Measurements from ENCODE around the gene HK1.
"Not testable (repeated sequence)": the region's sequence is repeated elsewhere in the genome, so short reads cannot be mapped to it uniquely, and the experiment has no call there.

HK1 gene

DNA sequence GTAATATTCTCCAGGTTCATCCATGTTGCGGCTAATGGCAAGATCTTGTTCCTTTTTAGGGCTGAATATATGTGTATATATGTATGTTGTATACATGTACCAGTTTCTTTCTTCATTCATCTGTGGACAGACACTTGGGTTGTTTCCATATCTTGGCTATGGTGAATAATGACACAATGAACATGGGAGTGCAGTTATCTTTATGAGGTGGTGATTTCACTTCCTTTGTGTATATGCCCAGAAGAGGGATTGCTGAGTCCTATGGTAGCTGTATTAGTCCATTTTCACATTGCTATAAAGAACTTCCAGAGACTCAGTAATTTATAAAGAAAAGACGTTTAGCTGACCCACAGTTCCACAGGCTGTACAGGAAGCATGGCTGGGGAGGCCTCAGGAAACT is 155.9 kb downstream of the HK1 start:
- no peak for DNase-seq

GRCh38 chr10:69434926-69435325 is 156.6 kb downstream of the HK1 start:
- no peak for DNase-seq

GRCh38 chr10:69435966-69436520 is 157.7 kb downstream of the HK1 start:
- no peak for DNase-seq

DNA sequence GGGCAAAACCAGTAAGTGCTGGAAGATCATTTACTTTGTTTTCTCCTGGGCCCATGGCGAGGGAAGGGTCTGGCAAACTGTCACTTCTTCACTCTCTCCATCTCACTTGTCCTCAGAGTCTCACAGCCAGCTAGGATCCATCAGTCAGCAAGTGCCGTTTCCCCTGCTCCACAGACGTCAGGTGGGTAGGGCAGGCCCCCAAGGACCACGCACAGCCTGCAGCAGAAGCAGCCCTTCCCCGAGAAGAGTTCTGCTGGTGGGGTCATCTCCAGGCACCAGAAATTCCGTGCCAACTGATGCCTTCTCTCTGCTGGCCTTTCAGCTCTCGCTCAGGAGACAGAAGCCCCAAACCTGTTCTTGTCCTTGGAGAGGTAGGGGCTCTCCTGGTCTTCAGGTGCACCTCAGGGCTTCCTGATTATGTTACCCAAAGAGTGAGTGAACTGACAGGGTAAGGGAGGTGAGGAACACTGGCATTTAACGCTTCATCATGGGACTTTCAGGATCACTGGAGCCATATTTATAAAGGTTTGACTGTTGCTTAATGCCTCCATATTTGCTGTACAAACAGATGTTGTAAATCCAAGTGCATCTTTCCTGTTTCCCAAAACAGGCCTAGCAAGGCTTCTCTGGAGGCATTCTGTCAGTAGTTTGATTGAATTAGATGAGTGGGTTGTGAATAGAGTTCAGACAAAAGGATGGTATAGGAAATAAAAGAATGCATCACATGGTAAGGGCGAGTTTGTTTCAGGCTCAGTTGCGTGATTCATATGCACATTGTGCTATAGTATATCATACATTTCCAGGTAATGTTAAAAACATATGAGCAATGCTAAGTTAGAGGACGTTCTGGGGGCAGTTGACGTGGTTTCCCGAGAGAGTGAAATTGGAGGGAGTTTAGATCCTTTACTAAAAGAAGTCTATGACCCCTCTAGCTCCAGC is 159.3 kb downstream of the HK1 start:
- no peak for DNase-seq

DNA sequence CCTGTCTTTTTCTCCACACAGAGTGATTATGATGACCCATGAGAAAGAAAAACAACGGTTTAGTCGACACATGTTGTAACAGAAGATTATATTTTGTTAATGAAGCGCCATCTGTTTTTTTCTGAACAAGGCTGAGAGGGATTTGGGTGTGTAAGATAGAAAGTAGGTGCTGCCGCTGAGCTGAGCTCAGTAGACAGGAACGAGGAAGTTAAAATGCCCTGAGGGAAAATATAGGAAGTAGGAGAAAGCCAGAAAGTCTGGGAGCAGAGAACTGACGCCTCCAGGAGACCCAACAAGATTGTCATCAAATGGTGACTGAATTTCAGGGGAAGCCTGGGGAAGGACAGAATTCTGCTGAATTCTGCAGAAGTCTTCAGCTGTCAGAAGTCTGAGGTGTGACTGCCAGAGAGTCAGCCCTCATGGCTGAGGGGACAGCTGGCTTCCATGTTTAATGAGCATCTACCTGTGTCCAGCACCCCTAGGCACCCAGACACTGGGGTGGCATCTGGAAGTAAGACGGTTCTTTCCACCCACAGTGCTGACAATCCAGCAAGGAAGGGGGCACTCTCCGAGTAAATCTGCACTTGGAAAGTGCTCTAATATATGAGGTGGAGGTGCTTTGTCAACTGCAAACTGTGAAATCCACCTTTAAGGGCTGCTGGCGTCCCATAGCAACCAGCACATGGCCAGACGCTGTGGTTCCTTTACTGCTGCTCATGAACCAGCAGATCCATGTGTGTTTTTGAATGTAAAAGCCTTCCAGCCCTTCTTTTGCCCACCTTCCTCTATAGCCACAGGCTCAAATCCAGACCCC is 160.4 kb downstream of the HK1 start:
- DNase-seq, result peak; percentile 83

DNA sequence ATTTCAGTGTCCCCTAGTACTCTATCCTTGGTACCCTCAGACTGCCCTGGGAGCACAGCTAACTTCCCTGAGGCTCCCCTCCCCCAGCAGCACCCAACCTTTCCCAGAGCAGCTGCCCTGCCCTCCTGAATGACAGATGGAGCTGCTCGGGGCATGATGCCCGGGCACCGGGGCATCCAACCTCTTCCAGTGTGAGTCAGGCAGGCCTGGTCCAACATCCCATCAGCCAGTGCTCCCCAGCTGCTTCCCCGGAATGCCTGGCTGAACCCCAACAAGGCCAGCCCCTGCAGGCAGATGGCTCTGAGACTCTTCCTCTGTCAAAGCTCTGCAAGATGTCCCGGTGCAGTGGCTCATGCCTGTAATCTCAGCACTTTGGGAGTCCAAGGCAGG is 161.0 kb downstream of the HK1 start:
- no peak for DNase-seq

DNA sequence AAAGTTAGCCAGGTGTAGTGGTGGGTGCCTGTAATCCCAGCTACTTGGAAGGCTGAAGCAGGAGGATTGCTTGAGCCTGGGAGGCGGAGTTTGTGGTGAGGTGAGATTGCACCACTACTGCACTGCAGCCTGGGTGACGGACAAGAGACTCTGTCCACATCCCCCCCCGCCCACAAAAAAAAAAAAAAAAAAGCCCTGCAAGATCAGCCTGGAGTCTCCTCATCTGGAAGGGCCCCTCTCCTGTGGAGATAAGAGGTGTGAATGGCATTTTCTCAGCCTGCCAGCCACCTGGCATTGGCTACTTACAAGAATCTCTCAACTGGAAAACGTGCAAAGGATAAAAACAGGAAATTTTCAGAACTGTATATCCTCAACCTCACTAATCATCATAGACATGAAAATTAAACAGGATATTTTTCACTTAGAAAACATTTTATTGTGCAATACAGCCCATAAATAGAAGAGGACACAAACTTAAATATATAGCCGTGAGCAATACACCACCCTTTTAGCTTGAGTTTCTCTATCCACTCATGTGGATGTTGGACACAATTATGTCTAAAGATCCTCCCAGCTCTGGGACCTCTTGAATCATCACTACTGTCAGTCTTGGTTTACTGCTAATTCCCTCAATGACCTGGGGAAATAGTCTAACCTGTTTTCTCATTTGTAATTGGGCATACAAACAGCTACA is 161.7 kb downstream of the HK1 start:
- peak; percentile 74 for DNase-seq

GRCh38 chr10:69443354-69443753 is 165.1 kb downstream of the HK1 start:
- no peak for DNase-seq

DNA sequence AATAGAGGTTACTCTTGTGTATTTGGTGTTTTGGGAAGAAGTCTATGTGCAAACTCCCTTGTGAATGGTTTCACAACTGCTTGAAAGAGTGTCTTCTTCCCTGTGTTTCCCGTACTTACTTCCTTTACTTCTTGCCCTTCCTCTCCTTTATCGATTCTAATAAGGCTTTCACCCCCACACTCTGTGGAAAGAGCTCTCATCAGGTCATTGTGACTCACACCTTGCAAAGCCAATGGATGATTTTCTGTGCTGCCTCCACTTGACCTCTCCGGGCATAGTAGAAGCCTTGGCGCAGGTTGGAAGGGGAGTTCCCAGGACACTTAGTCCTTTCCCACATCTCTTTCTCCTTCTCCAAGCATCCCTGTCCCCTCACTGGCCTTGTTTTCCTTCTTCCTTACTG is 166.7 kb downstream of the HK1 start:
- DNase-seq, result peak; percentile 39

DNA sequence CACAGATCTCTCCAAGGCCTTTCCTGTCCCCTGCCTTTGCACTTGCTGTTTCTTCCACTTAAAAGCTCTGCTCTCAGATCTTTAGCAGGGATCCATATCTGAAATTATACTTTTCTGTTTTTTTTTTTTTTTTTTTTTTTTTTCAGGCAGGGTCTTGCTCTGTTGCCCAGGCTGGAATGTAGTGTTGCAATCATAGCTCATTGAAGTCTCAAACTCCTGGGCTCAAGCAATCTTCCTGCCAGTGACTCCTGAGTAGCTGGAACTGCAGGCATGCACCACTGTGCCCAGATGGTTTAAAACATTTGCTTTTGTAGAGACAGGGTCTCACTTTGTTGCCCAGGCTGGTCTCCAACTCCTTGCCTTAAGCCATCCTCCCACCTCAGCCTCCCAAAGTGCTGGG is 167.9 kb downstream of the HK1 start:
- DNase-seq, result no peak

- DNase-seq, result no peak
Observed at GRCh38 chr10:69446650-69447151, 168.4 kb downstream of the HK1 start.

GRCh38 chr10:69449841-69450240 is 171.5 kb downstream of the HK1 start:
- DNase-seq, result peak; percentile 70

GRCh38 chr10:69450395-69450794 is 172.1 kb downstream of the HK1 start:
- DNase-seq, result not testable (repeated sequence)

- DNase-seq, result peak; percentile 87
Observed at GRCh38 chr10:69451209-69451783, 173.0 kb downstream of the HK1 start, which contains the start of gene TSPAN15. Gene TSPAN15, plus strand, starts transcription at chr10:69451465. Its CDS starts 130 bp downstream, at chr10:69451595.
